OCI-LY7 (cell line): ENCODE data around the gene APOE. TPM values are rescaled to one million over a fixed set of nuclear protein-coding genes. Genes with fewer than 3 reads are reported as not detected.

Source experiments
- BruUV-seq: library from RNA; stranded (reverse); fragments of 400-500 nt; replicated peaks from 2 replicates; lab custom pipeline; 2021; lab: Mats Ljungman, UMichigan
- CTCF ChIA-PET: fragments of 300-600 bp; sonication (Branson Sonifier 250); formaldehyde crosslinking; loops from one replicate; lab custom pipeline; 2022; ENCODE audit warnings: antibody characterized with exemption; ENCODE audit not compliant: unreplicated experiment; lab: Charles Lee
- POLR2A ChIA-PET: fragments of 300-600 bp; sonication (Branson Sonifier 250); formaldehyde crosslinking; loops from one replicate; lab custom pipeline; 2022; ENCODE audit warnings: antibody characterized with exemption; lab: Charles Lee
- DNase-seq: peaks from one replicate; pipeline ENCODE4 v3.0.0-alpha.2; 2015; ENCODE audit warnings: low spot score
- H2AFZ ChIP-seq: fragments of 200-600 bp; sonication (generic), shearing (Covaris generic); 2 replicates; pipeline ENCODE4 v1.6.1; 2014; ENCODE audit warnings: mild to moderate bottlenecking, antibody characterized with exemption, low read length, moderate library complexity
- H3K27ac ChIP-seq: fragments of 200-600 bp; sonication (generic); 2 replicates; pipeline ENCODE4 v1.5.1; 2014; ENCODE audit warnings: mixed run types, low read depth, mild to moderate bottlenecking, moderate library complexity, low read length, inconsistent platforms; ENCODE audit not compliant: poor library complexity, severe bottlenecking
- H3K36me3 ChIP-seq: fragments of 200-600 bp; sonication (generic); 2 replicates; pipeline ENCODE4 v1.6.1; 2014; ENCODE audit warnings: mild to moderate bottlenecking, antibody characterized with exemption, low read length, moderate library complexity, mixed read lengths; ENCODE audit not compliant: insufficient read depth
- H3K4me1 ChIP-seq: fragments of 200-600 bp; sonication (generic); 2 replicates; pipeline ENCODE4 v1.5.1; 2014; ENCODE audit warnings: mild to moderate bottlenecking, low read length; ENCODE audit not compliant: insufficient read depth, poor library complexity, severe bottlenecking
- H3K4me2 ChIP-seq: fragments of 200-600 bp; sonication (generic); 2 replicates; pipeline ENCODE4 v1.6.1; 2014; ENCODE audit warnings: mild to moderate bottlenecking, low read length
- H3K4me3 ChIP-seq: fragments of 200-600 bp; sonication (generic); 2 replicates; pipeline ENCODE4 v1.5.1; 2014; ENCODE audit warnings: mild to moderate bottlenecking, low read depth, low read length; ENCODE audit not compliant: poor library complexity, severe bottlenecking
- H3K79me2 ChIP-seq: fragments of 200-600 bp; sonication (generic); 2 replicates; pipeline ENCODE4 v1.6.1; 2016; ENCODE audit warnings: low read depth, mild to moderate bottlenecking, low read length, moderate library complexity, mixed read lengths; ENCODE audit not compliant: insufficient read depth
- H3K9me2 ChIP-seq: fragments of 200-600 bp; sonication (generic); 2 replicates; pipeline ENCODE4 v1.6.1; 2016; ENCODE audit warnings: mild to moderate bottlenecking, low read length, mixed read lengths; ENCODE audit not compliant: insufficient read depth
- H3K9me3 ChIP-seq: fragments of 200-600 bp; sonication (generic); 2 replicates; pipeline ENCODE4 v1.6.1; 2014; ENCODE audit warnings: mild to moderate bottlenecking, mixed run types, low read length, mixed read lengths
- H4K20me1 ChIP-seq: fragments of 200-600 bp; sonication (generic); 2 replicates; pipeline ENCODE4 v1.6.1; 2014; ENCODE audit warnings: mild to moderate bottlenecking, antibody characterized with exemption, low read length, moderate library complexity, mixed read lengths; ENCODE audit not compliant: insufficient read depth
- EZH2phosphoT487 ChIP-seq: fragments of 200-600 bp; sonication (generic); IDR thresholded peaks from 2 replicates; pipeline ENCODE4 v1.6.1; 2018; ENCODE audit warnings: low read depth, borderline replicate concordance, mild to moderate bottlenecking, mixed run types, antibody characterized with exemption, low read length, moderate library complexity, mixed read lengths
- intact Hi-C: fragments of 100-400 bp; cut with micrococcal nuclease; formaldehyde crosslinking; loops from one replicate; pipeline ENCODE4 v1.10.0; 2022; ENCODE audit not compliant: unreplicated experiment
- total RNA-seq, 2 experiments: library from RNA; depleted of rRNA in 1 of 2; stranded (reverse); fragments of >200 nt in 1 of 2; shearing (Covaris generic) in 1 of 2; gene quantifications; 2 replicates each; pipeline ENCODE4 v1.2.3, GENCODE V29; 2014 to 2022
- TF ChIP-seq, protein P1 (sequence below): fragments of 200-600 bp; sonication (generic); conservative IDR thresholded peaks from 2 replicates; pipeline ENCODE4 v1.5.1; 2014; ENCODE audit warnings: mild to moderate bottlenecking, antibody characterized with exemption, low read length, moderate library complexity, mixed read lengths

The APOE gene
- total RNA-seq, 2 experiments from 2014 or later, result 1.8 to 2.1 TPM

DNA sequence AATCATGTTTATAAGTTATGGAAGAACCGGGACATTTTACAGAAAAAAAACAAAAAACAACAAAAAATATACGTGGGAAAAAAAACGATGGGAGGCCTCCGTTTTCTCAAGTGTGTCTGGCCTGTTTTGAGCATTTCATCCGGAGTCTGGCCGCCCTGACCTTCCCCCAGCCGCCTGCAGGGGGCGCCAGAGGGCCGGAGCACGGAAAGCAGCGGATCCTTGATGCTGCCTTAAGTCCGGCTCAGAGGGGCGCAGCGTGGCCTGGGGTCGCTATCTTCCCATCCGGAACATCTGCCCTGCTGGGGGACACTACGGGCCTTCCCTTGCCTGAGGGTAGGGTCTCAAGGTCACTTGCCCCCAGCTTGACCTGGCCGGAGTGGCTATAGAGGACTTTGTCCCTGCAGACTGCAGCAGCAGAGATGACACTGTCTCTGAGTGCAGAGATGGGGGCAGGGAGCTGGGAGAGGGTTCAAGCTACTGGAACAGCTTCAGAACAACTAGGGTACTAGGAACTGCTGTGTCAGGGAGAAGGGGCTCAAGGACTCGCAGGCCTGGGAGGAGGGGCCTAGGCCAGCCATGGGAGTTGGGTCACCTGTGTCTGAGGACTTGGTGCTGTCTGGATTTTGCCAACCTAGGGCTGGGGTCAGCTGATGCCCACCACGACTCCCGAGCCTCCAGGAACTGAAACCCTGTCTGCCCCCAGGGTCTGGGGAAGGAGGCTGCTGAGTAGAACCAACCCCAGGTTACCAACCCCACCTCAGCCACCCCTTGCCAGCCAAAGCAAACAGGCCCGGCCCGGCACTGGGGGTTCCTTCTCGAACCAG lies 1.8 kb upstream of the APOE start:
- peaks cover 57% of the 10 kb centered on the region for H3K36me3 ChIP-seq
- no peaks in the 10 kb centered on the region for H3K9me2 ChIP-seq
- H3K79me2 ChIP-seq, result no peaks in the 10 kb centered on the region
- BruUV-seq, result no TSS peak
- intact Hi-C loops, result loop anchor here (2.0 to 5.0 kb wide), 2 partner anchors 47 to 283 kb away; no protein-coding TSS in a partner anchor
- peak overlapping the region; percentile 18 for H3K27ac ChIP-seq
- peaks cover 15% of the 10 kb centered on the region for H3K4me1 ChIP-seq
- no peak overlapping the region for H3K4me2 ChIP-seq
- no peaks in the 10 kb centered on the region for H3K9me3 ChIP-seq
- H3K4me3 ChIP-seq, result no peak overlapping the region
- ChIA-PET POLR2A (no interaction called here), CTCF (interaction anchor here (0.6 kb wide), 1 partner anchor 470 kb away, joined by 4 read pairs; no protein-coding TSS in a partner anchor)
- no peak overlapping the region for H2AFZ ChIP-seq
- TF ChIP-seq EZH2phosphoT487, result no peak
- TF ChIP-seq, protein P1, sequence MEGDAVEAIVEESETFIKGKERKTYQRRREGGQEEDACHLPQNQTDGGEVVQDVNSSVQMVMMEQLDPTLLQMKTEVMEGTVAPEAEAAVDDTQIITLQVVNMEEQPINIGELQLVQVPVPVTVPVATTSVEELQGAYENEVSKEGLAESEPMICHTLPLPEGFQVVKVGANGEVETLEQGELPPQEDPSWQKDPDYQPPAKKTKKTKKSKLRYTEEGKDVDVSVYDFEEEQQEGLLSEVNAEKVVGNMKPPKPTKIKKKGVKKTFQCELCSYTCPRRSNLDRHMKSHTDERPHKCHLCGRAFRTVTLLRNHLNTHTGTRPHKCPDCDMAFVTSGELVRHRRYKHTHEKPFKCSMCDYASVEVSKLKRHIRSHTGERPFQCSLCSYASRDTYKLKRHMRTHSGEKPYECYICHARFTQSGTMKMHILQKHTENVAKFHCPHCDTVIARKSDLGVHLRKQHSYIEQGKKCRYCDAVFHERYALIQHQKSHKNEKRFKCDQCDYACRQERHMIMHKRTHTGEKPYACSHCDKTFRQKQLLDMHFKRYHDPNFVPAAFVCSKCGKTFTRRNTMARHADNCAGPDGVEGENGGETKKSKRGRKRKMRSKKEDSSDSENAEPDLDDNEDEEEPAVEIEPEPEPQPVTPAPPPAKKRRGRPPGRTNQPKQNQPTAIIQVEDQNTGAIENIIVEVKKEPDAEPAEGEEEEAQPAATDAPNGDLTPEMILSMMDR, result peak; percentile 97
- DNase-seq, result peak; percentile 64
- H4K20me1 ChIP-seq, result no peaks in the 10 kb centered on the region

- no peak for TF ChIP-seq EZH2phosphoT487
- TF ChIP-seq, protein P1, result peak; percentile 73
- Histone ChIP-seq H2AFZ (no peak overlapping the region), H3K4me2 (no peak overlapping the region), H3K4me1 (peaks cover 15% of the 10 kb centered on the region), H3K27ac (no peak overlapping the region), H3K36me3 (peaks cover 52% of the 10 kb centered on the region), H3K4me3 (no peak overlapping the region), H3K9me3 (no peaks in the 10 kb centered on the region), H3K9me2 (no peaks in the 10 kb centered on the region), H3K79me2 (no peaks in the 10 kb centered on the region), H4K20me1 (no peaks in the 10 kb centered on the region)
- CTCF ChIA-PET, result interaction anchor here (0.6 kb wide), 1 partner anchor 469 kb away, joined by 4 read pairs; no protein-coding TSS in a partner anchor
- peak; percentile 20 for DNase-seq
- intact Hi-C loops, result loop anchor here (5.0 kb wide), 1 partner anchor 283 kb away; no protein-coding TSS in a partner anchor
- no TSS peak for BruUV-seq
- POLR2A ChIA-PET, result no interaction called here
These were observed 1.1 kb upstream of the APOE start for GRCh38 chr19:44904426-44904994.
